Neural progenitor cell (in vitro differentiated cells): ENCODE data around the gene DSCAML1. TPM values are rescaled to one million over a fixed set of nuclear protein-coding genes. Genes with fewer than 3 reads are reported as not detected.

Experiments
- DNase-seq: peaks from one replicate; pipeline ENCODE4 v3.0.0-alpha.2; 2016; ENCODE audit warnings: low spot score
- H2AFZ ChIP-seq: fragments of 200-600 bp; sonication (generic); replicated peaks from 2 replicates; pipeline ENCODE4 v1.6.1; 2016; ENCODE audit warnings: antibody characterized with exemption
- H3F3A ChIP-seq: fragments of 200-600 bp; sonication (generic); 2 replicates; pipeline ENCODE4 v1.6.1; 2016; ENCODE audit warnings: antibody characterized with exemption, low read depth
- H3K27ac ChIP-seq: fragments of 200-600 bp; sonication (generic); 2 replicates; pipeline ENCODE4 v1.5.1; 2016; ENCODE audit warnings: mild to moderate bottlenecking
- H3K27me3 ChIP-seq: fragments of 200-600 bp; sonication (generic); 2 replicates; pipeline ENCODE4 v1.6.1; 2016; ENCODE audit warnings: mild to moderate bottlenecking, moderate library complexity
- H3K36me3 ChIP-seq: fragments of 200-600 bp; sonication (generic); 2 replicates; pipeline ENCODE4 v1.5.1; 2016
- H3K4me1 ChIP-seq: fragments of 200-600 bp; sonication (generic); 2 replicates; pipeline ENCODE4 v1.6.1; 2016; ENCODE audit warnings: mixed run types
- H3K4me2 ChIP-seq: fragments of 200-600 bp; sonication (generic); 2 replicates; pipeline ENCODE4 v1.6.1; 2016
- H3K4me3 ChIP-seq: fragments of 200-600 bp; sonication (generic); 2 replicates; pipeline ENCODE4 v1.5.1; 2016
- H3K79me2 ChIP-seq: fragments of 200-600 bp; sonication (generic); 2 replicates; pipeline ENCODE4 v1.6.1; 2016; ENCODE audit warnings: low read depth
- H3K9ac ChIP-seq: fragments of 200-600 bp; sonication (generic); 2 replicates; pipeline ENCODE4 v1.6.1; 2016
- H3K9me3 ChIP-seq: fragments of 200-600 bp; sonication (generic); 2 replicates; pipeline ENCODE4 v1.5.1; 2016; ENCODE audit warnings: low read depth
- H4K20me1 ChIP-seq: fragments of 200-600 bp; sonication (generic); 2 replicates; pipeline ENCODE4 v1.6.1; 2016; ENCODE audit warnings: low read depth
- H3K27ac Mint-ChIP-seq: 3 replicates; pipeline ENCODE4 v1.8.0; 2021; ENCODE audit warnings: mixed read lengths
- H3K27me3 Mint-ChIP-seq: 2 replicates; pipeline ENCODE4 v1.8.0; 2022; ENCODE audit warnings: low read depth, mild to moderate bottlenecking, inconsistent platforms, moderate library complexity, mixed read lengths; ENCODE audit not compliant: insufficient read depth
- H3K36me3 Mint-ChIP-seq: 3 replicates; pipeline ENCODE4 v1.8.0; 2021; ENCODE audit warnings: mixed read lengths
- H3K4me1 Mint-ChIP-seq: 3 replicates; pipeline ENCODE4 v1.8.0; 2021; ENCODE audit warnings: mixed read lengths
- H3K4me3 Mint-ChIP-seq: 3 replicates; pipeline ENCODE4 v1.8.0; 2021; ENCODE audit warnings: mild to moderate bottlenecking, moderate library complexity, mixed read lengths
- H3K9me3 Mint-ChIP-seq: 3 replicates; pipeline ENCODE4 v1.8.0; 2020; ENCODE audit warnings: mixed read lengths
- EZH2 ChIP-seq: fragments of 200-600 bp; sonication (generic); IDR thresholded peaks from 2 replicates; pipeline ENCODE4 v1.6.1; 2017; ENCODE audit warnings: antibody characterized with exemption, mild to moderate bottlenecking, moderate library complexity
- EZH2phosphoT487 ChIP-seq: fragments of 200-600 bp; sonication (generic); IDR thresholded peaks from 2 replicates; pipeline ENCODE4 v1.6.1; 2017; ENCODE audit warnings: antibody characterized with exemption
- total RNA-seq: library from RNA; depleted of rRNA; stranded (reverse); fragments of >200 nt; gene quantifications from 2 replicates; pipeline ENCODE4 v1.2.3, GENCODE V29; 2015; ENCODE audit warnings: low replicate concordance
- TF ChIP-seq, protein P1 (sequence below): fragments of 200-600 bp; sonication (generic); IDR thresholded peaks from 2 replicates; pipeline ENCODE4 v1.5.1; 2017; ENCODE audit warnings: antibody characterized with exemption, mild to moderate bottlenecking

Gene DSCAML1
- total RNA-seq, 1 donor from 2014 or later: 0.06 TPM

DNA sequence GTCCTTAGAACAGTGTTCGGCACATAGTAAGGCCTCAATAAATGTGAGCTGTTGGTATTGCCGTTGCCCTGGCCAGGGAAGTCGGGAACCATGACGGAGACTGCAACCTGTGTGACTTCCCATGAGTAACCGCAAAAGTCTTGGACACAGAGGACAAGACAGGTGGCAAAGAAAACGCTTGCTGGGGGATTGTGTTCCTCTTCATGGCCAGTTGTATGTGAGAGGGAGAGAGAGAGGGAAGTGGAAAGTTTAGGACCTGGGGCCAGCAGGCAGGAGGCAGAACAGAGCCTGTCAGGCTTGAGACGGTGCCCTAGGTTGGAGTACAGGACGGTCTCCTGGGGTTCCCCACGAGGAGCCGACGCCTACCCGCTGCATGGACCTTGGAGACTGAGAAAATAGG, 379.2 kb downstream of the DSCAML1 start:
- Mint-ChIP-seq H3K27ac (no peak overlapping the region), H3K36me3 (no peaks in the 10 kb centered on the region), H3K9me3 (no peaks in the 10 kb centered on the region), H3K4me3 (no peak overlapping the region), H3K4me1 (no peaks in the 10 kb centered on the region), H3K27me3 (peaks cover 12% of the 10 kb centered on the region)
- Histone ChIP-seq H3K4me1 (no peaks in the 10 kb centered on the region), H3K27ac (no peak overlapping the region), H4K20me1 (no peaks in the 10 kb centered on the region), H3K9me3 (no peaks in the 10 kb centered on the region), H3K36me3 (no peaks in the 10 kb centered on the region), H2AFZ (no peak overlapping the region), H3K9ac (no peak overlapping the region), H3K27me3 (no peaks in the 10 kb centered on the region), H3K4me3 (no peak overlapping the region), H3K79me2 (no peaks in the 10 kb centered on the region), H3K4me2 (no peak overlapping the region), H3F3A (no peaks in the 10 kb centered on the region)
- TF ChIP-seq, protein P1, sequence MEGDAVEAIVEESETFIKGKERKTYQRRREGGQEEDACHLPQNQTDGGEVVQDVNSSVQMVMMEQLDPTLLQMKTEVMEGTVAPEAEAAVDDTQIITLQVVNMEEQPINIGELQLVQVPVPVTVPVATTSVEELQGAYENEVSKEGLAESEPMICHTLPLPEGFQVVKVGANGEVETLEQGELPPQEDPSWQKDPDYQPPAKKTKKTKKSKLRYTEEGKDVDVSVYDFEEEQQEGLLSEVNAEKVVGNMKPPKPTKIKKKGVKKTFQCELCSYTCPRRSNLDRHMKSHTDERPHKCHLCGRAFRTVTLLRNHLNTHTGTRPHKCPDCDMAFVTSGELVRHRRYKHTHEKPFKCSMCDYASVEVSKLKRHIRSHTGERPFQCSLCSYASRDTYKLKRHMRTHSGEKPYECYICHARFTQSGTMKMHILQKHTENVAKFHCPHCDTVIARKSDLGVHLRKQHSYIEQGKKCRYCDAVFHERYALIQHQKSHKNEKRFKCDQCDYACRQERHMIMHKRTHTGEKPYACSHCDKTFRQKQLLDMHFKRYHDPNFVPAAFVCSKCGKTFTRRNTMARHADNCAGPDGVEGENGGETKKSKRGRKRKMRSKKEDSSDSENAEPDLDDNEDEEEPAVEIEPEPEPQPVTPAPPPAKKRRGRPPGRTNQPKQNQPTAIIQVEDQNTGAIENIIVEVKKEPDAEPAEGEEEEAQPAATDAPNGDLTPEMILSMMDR: no peak
- no peak for TF ChIP-seq EZH2
- no peak for TF ChIP-seq EZH2phosphoT487
- DNase-seq: no peak

DNA sequence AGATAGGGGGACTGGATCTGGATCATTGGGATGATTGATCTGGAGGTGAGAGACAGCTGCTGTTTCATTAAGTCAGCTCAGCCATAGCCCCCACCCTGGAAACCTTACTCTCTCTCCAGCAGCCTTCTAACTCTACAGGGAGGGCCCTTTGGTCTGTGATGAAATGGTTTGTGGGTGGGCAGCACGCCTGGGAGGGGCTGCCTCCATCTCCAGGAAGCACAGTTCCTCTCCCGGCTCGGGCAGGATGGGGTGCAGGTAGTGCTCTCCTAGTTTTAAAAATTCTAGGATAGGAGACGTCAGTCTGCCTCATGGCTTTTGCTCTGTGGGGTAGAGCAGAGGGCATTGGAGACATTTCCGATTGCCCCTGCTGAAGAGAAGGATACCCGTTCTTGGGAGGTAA, 379.7 kb downstream of the DSCAML1 start:
- Histone ChIP-seq H3K27ac (no peak overlapping the region), H3F3A (no peaks in the 10 kb centered on the region), H2AFZ (no peak overlapping the region), H3K4me3 (no peak overlapping the region), H3K79me2 (no peaks in the 10 kb centered on the region), H4K20me1 (no peaks in the 10 kb centered on the region), H3K27me3 (no peaks in the 10 kb centered on the region), H3K4me2 (no peak overlapping the region), H3K9me3 (no peaks in the 10 kb centered on the region), H3K36me3 (no peaks in the 10 kb centered on the region), H3K9ac (no peak overlapping the region), H3K4me1 (no peaks in the 10 kb centered on the region)
- no peak for DNase-seq
- H3K4me3 Mint-ChIP-seq: no peak overlapping the region
- H3K36me3 Mint-ChIP-seq: no peaks in the 10 kb centered on the region
- TF ChIP-seq, protein P1: no peak
- no peak for TF ChIP-seq EZH2phosphoT487
- no peak overlapping the region for H3K27ac Mint-ChIP-seq
- no peaks in the 10 kb centered on the region for H3K9me3 Mint-ChIP-seq
- no peaks in the 10 kb centered on the region for H3K4me1 Mint-ChIP-seq
- peaks cover 10% of the 10 kb centered on the region for H3K27me3 Mint-ChIP-seq

DNA sequence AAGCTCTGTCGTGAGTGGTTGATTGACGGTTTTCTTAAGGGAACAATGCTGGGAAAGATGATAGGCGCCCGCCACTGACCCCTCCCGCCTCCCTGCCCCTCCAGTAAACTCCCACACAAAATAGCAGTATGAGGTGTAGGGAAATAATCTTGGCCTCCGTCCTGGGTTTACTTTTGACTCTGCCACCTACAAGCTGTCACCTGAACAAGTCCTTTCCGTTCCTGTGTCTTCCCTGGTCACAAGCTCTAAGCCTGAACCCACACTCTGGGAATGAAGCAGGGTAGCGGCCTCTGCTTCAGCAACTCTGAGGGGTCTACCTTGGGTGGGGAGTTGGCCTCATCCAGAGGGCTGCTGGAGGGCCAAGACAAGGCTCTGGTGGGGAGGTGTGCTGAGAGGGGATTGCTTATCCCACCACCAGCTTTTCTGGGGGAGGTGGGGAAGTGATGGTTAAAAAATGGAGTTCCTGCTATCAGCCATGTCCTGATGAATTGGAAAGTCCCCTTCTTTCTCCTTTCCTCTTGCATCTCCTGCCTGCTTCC, 381.6 kb downstream of the DSCAML1 start:
- Mint-ChIP-seq H3K4me3 (no peak overlapping the region), H3K27me3 (peaks cover 5% of the 10 kb centered on the region), H3K27ac (no peak overlapping the region), H3K4me1 (peaks cover 3% of the 10 kb centered on the region), H3K9me3 (no peaks in the 10 kb centered on the region), H3K36me3 (peaks cover under 1% of the 10 kb centered on the region)
- Histone ChIP-seq H3K9ac (no peak overlapping the region), H3K27me3 (no peaks in the 10 kb centered on the region), H3K4me2 (no peak overlapping the region), H3K27ac (no peak overlapping the region), H3F3A (no peaks in the 10 kb centered on the region), H3K4me1 (no peaks in the 10 kb centered on the region), H3K79me2 (no peaks in the 10 kb centered on the region), H3K9me3 (no peaks in the 10 kb centered on the region), H2AFZ (no peak overlapping the region), H3K36me3 (no peaks in the 10 kb centered on the region), H4K20me1 (no peaks in the 10 kb centered on the region), H3K4me3 (no peak overlapping the region)
- TF ChIP-seq EZH2: no peak
- TF ChIP-seq, protein P1: no peak
- no peak for TF ChIP-seq EZH2phosphoT487
- no peak for DNase-seq
